ENCODE results near the gene CD52. TPM values are rescaled to one million over a fixed set of nuclear protein-coding genes. Genes with fewer than 3 reads are reported as not detected.

Gene CD52
- total and polyA plus RNA-seq, 2 experiments from 2014 or later = 7.3 TPM; not detected in 1

- H3K4me3 Mint-ChIP-seq = no peak overlapping the region
- H3K27me3 ChIP-seq (ENCODE audit: insufficient read depth) = no peaks in the 10 kb centered on the region
- no peak overlapping the region; the same call in 1 of the 2 replicates for H3K27ac Mint-ChIP-seq
- H3F3A ChIP-seq (replicated peaks; ENCODE audit: low read depth) = peaks cover 8% of the 10 kb centered on the region
- DNase-seq (ENCODE audit: low spot score) (no peak), ATAC-seq (no peak)
- H3K79me2 ChIP-seq (replicated peaks; ENCODE audit: insufficient read depth) = no peaks in the 10 kb centered on the region
- peaks cover 43% of the 10 kb centered on the region for H3K4me1 Mint-ChIP-seq
- no peaks in the 10 kb centered on the region for H3K9me2 ChIP-seq (ENCODE audit: insufficient read depth)
- H3K36me3 Mint-ChIP-seq (ENCODE audit: low read depth) = peaks cover 8% of the 10 kb centered on the region
- TF ChIP-seq ZNF114 (CRISPR knock-in tag; IDR thresholded peaks at IDR 0.05) (no peak), STAT1 (IDR thresholded peaks at IDR 0.05; ENCODE audit: unreplicated experiment) (no peak), POLR2AphosphoS5 (IDR thresholded peaks at IDR 0.05; ENCODE audit: low read depth) (no peak), REST (IDR thresholded peaks at IDR 0.05; ENCODE audit: unreplicated experiment) (no peak), EZH2phosphoT487 (IDR thresholded peaks at IDR 0.05; ENCODE audit: unreplicated experiment) (no peak)
- H3K4me1 ChIP-seq (ENCODE audit: insufficient read depth) = peaks cover 20% of the 10 kb centered on the region
- no peak overlapping the region for H3K4me3 ChIP-seq
- H2AFZ ChIP-seq = no peak overlapping the region
- H3K27me3 Mint-ChIP-seq (ENCODE audit: insufficient read depth, low read depth, poor library complexity) = peaks cover 29% of the 10 kb centered on the region
- H4K20me1 ChIP-seq (replicated peaks; ENCODE audit: insufficient read depth) = 0 out of 2 replicates have a peak, but pooled peaks cover 3% of the 10 kb centered on the region
- H3K9me3 Mint-ChIP-seq = no peaks in the 10 kb centered on the region; the same call in 2 of the 3 replicates
- H3K4me2 ChIP-seq = no peak overlapping the region
- H3K27ac ChIP-seq (ENCODE audit: low read depth) = no peak overlapping the region
- H3K36me3 ChIP-seq (ENCODE audit: insufficient read depth) = peaks cover 4% of the 10 kb centered on the region; the same call in 1 of the 2 replicates
Measured at GRCh38 chr1:26283279-26283853, 34.4 kb upstream of the CD52 start.

- no peak for ATAC-seq
- 0 out of 2 replicates have a peak, but pooled peaks cover 3% of the 10 kb centered on the region for H4K20me1 ChIP-seq (replicated peaks; ENCODE audit: insufficient read depth)
- H3K4me3 Mint-ChIP-seq = no peak overlapping the region
- TF ChIP-seq JUNB (IDR thresholded peaks at IDR 0.05; ENCODE audit: unreplicated experiment) (no peak), POLR2AphosphoS5 (IDR thresholded peaks at IDR 0.05; ENCODE audit: low read depth) (no peak), REST (IDR thresholded peaks at IDR 0.05; ENCODE audit: unreplicated experiment) (no peak), NANOG (IDR thresholded peaks at IDR 0.05; ENCODE audit: borderline replicate concordance) (no peak), EZH2phosphoT487 (IDR thresholded peaks at IDR 0.05; ENCODE audit: unreplicated experiment) (no peak), ZNF331 (CRISPR knock-in tag; IDR thresholded peaks at IDR 0.05; ENCODE audit: low read depth) (no peak)
Measured at GRCh38 chr1:26283871-26284596, 33.7 kb upstream of the CD52 start.

More at GRCh38 chr1:26283871-26284596, 33.7 kb upstream of the CD52 start:
- H3K4me1 ChIP-seq (ENCODE audit: insufficient read depth) = peaks cover 20% of the 10 kb centered on the region
- H3K4me3 ChIP-seq = no peak overlapping the region
- no peak overlapping the region for H3K4me2 ChIP-seq
- H3K36me3 Mint-ChIP-seq (ENCODE audit: low read depth) = peaks cover 4% of the 10 kb centered on the region; the same call in 2 of the 3 replicates
- no peak overlapping the region for H3K27ac Mint-ChIP-seq
- peaks cover 4% of the 10 kb centered on the region; the same call in 1 of the 2 replicates for H3K36me3 ChIP-seq (ENCODE audit: insufficient read depth)
- no peaks in the 10 kb centered on the region for H3K9me2 ChIP-seq (ENCODE audit: insufficient read depth)
- no peak for DNase-seq (ENCODE audit: low spot score)
- H3K27me3 Mint-ChIP-seq (ENCODE audit: insufficient read depth, low read depth, poor library complexity) = peaks cover 25% of the 10 kb centered on the region
- H3K4me1 Mint-ChIP-seq = peaks cover 39% of the 10 kb centered on the region
- no peaks in the 10 kb centered on the region for H3K27me3 ChIP-seq (ENCODE audit: insufficient read depth)
- peak overlapping the region; percentile 19; the same call in 1 of the 2 replicates for H3K27ac ChIP-seq (ENCODE audit: low read depth)
- peaks cover 8% of the 10 kb centered on the region for H3F3A ChIP-seq (replicated peaks; ENCODE audit: low read depth)
- no peaks in the 10 kb centered on the region for H3K79me2 ChIP-seq (replicated peaks; ENCODE audit: insufficient read depth)
- no peaks in the 10 kb centered on the region; the same call in 2 of the 3 replicates for H3K9me3 Mint-ChIP-seq
- H2AFZ ChIP-seq = no peak overlapping the region
